ENCODE measurements around the gene LYRM4.

GRCh38 chr6:5125152-5126006 is 135.4 kb downstream of the LYRM4 start:
- TF ChIP-seq POLR2A (IDR thresholded peaks at IDR 0.05; ENCODE audit: low read length) (no peak), CTCF (IDR thresholded peaks at IDR 0.05) (no peak), RAD21 (conservative IDR thresholded peaks at IDR 0.05 in 1 of 2, IDR thresholded peaks at IDR 0.05 in 1 of 2) (no peak)

Data from A549 (cell line).